Left lung (tissue), 10 donors: ENCODE measurements around the gene ARG1. TPM values are rescaled to one million over a fixed set of nuclear protein-coding genes. Genes with fewer than 3 reads are reported as not detected.
A peak's percentile ranks its signal among the peaks of the same experiment; 100 is the strongest.

Experiments used
- ATAC-seq: fragments of 200-7000 bp; cut with Tn5 transposase; one replicate; pipeline ENCODE4 v1.9.1; 2020; ENCODE audit warnings: moderate library complexity
- DNase-seq, 4 donors: peaks; one replicate each; pipeline ENCODE4 v3.0.0-alpha.2; 2013 to 2020
- H3K27ac ChIP-seq, 2 donors: fragments of 200-600 bp; sonication (generic) in 1 of 2; one replicate each; pipeline versions ENCODE4 v1.5.0 to v1.8.0; 2020 to 2021
- H3K27me3 ChIP-seq, 2 donors: fragments of 200-600 bp; sonication (generic) in 1 of 2; one replicate each; pipeline versions ENCODE4 v1.5.0 to v1.8.0; 2020 to 2021
- H3K36me3 ChIP-seq, 2 donors: fragments of 200-600 bp; sonication (generic) in 1 of 2; one replicate each; pipeline versions ENCODE4 v1.5.0 to v1.8.0; 2020 to 2021
- H3K4me1 ChIP-seq, 2 donors: fragments of 200-600 bp; one replicate each; pipeline ENCODE4 v1.8.0; 2021
- H3K4me3 ChIP-seq, 2 donors: fragments of 200-600 bp; sonication (generic) in 1 of 2; one replicate each; pipeline versions ENCODE4 v1.5.0 to v1.8.0; 2020 to 2021; ENCODE audit warnings: mild to moderate bottlenecking in 1 of 2
- H3K9me3 ChIP-seq, 2 donors: fragments of 200-600 bp; sonication (generic) in 1 of 2; one replicate each; pipeline versions ENCODE4 v1.5.0 to v1.8.0; 2020 to 2021
- intact Hi-C, 2 donors: fragments of 100-400 bp; cut with DNase I; formaldehyde crosslinking; loops; one replicate each; pipeline versions ENCODE4 v1.11.2 to v1.14.2; 2022
- polyA plus RNA-seq, 6 donors: library from polyadenylated mRNA; unstranded; fragments of 120-200 nt; gene quantifications; one replicate each; pipeline ENCODE4 v1.2.1, GENCODE V29; 2013; ENCODE audit not compliant: insufficient read length in 6 of 6
- total RNA-seq, 2 donors: library from RNA; stranded (reverse); fragmentation: NEBNext Ultra II Directional; extraction: Animal tissue kit (Norgen Biotek cat#: 25700); gene quantifications; one replicate each; pipeline ENCODE4 v1.2.1, GENCODE V29; 2021
- TF ChIP-seq, protein P1 (sequence below), 2 donors: fragments of 200-600 bp; sonication (generic) in 1 of 2; IDR thresholded peaks; one replicate each; pipeline versions ENCODE4 v1.5.0 to v1.8.0; 2021; ENCODE audit warnings: antibody characterized with exemption in 2 of 2
- donor health status: DM: no; HTN: yes; CAD: no.
- donor health status: DM: no; HTN: no; CAD: no.

ARG1 gene
- total and polyA plus RNA-seq, 8 donors: 0.32 to 5.8 (median 1.4) TPM

DNA sequence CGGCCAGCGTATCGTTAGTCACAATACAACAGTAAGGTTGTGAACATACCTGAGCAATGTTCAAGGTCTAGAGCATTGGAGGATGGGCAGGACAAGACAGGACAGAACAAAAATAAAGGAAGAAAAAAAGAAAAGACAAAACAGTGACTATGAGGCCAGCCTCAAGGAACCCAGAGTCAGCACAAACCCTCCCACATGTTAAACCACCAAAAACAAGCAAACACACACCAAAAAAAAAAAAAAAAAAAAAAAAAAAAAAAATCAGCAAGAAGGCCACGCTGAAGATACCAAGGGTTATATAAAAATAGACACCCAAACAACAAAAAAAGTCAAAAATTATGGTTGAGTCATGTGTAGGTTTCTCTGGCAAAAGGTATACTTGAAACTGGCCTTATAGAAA, 42.2 kb downstream of the ARG1 start:
- intact Hi-C loops: no loop called here
- Histone ChIP-seq H3K36me3 (peaks cover 0 to 92% of the 10 kb centered on the region in 2 donors), H3K27me3 (no peaks in the 10 kb centered on the region), H3K4me3 (no peak overlapping the region), H3K9me3 (no peaks in the 10 kb centered on the region), H3K27ac (no peak overlapping the region), H3K4me1 (no peaks in the 10 kb centered on the region)
- no peak for ATAC-seq
- TF ChIP-seq, protein P1, sequence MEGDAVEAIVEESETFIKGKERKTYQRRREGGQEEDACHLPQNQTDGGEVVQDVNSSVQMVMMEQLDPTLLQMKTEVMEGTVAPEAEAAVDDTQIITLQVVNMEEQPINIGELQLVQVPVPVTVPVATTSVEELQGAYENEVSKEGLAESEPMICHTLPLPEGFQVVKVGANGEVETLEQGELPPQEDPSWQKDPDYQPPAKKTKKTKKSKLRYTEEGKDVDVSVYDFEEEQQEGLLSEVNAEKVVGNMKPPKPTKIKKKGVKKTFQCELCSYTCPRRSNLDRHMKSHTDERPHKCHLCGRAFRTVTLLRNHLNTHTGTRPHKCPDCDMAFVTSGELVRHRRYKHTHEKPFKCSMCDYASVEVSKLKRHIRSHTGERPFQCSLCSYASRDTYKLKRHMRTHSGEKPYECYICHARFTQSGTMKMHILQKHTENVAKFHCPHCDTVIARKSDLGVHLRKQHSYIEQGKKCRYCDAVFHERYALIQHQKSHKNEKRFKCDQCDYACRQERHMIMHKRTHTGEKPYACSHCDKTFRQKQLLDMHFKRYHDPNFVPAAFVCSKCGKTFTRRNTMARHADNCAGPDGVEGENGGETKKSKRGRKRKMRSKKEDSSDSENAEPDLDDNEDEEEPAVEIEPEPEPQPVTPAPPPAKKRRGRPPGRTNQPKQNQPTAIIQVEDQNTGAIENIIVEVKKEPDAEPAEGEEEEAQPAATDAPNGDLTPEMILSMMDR (IDR thresholded peaks at IDR 0.05): no peak
- DNase-seq: no peak

DNA sequence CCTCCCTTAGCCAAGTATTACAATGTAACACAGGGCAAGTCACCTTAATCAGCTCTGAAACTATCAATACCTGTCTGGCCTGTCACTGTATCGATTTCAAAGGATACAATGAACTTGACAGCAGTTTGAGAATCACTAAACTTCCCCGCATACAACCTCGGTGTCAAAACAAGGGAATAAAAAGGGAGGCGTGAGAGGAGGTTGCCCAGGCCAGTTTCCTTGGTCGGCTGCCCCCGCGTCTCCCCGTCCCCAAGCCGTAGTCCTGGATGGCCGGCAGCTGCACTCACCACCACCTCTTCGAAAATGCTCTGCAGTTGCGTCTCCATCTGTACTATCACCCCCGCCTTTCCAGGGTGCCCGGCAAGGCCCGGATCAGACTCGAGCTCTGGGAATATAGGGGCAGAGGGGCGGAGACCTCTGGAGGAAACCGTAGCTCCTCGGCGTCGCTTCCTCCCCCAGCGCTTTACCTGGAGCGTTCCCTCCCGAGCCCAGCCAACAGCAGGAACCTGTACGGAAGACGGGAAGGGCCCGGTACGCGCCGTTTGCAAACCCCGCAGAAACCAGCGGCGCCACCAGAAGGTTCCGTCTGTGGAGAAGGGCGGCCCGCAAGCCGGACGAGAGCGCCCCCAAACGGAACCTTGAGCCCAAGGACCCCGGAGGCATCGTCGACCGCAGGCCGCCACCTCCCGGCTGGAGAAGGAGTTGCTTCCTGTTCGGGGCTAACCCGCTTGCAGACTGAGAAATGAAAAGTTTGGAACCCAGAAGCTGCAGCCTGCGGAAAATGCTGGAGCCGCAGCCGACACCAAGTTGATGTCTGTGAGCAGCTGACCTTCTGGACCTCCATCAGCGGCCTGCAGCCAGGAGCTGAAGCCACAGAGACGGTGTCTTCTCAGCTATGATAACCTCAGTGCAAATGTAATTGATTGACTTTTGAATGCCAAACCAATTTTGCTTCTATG, 55.0 kb downstream of the ARG1 start, which contains the start of gene MED23:
MED23 (minus strand) TSS at position 519 of the 959 bp plus-strand sequence; CDS start at position 326, 193 bp downstream.
- H3K4me3 ChIP-seq: peak within 1 kb of the TSS; percentile 84 to 85
- TF ChIP-seq, protein P1 (IDR thresholded peaks at IDR 0.05): peak; percentile 90 to 91
- peak within 1 kb of the TSS; percentile 78 to 82 for H3K27ac ChIP-seq
- ATAC-seq (peak; percentile 99), DNase-seq (peak; percentile 93 to 98 (median 94))
- peaks cover 7 to 19% of the 10 kb centered on the region in 2 donors for H3K4me1 ChIP-seq
- H3K27me3 ChIP-seq: no peaks in the 10 kb centered on the region
- no peaks in the 10 kb centered on the region for H3K9me3 ChIP-seq
- H3K36me3 ChIP-seq: peaks cover 0 to 31% of the 10 kb centered on the region in 2 donors
- intact Hi-C loops: no loop called here

DNA sequence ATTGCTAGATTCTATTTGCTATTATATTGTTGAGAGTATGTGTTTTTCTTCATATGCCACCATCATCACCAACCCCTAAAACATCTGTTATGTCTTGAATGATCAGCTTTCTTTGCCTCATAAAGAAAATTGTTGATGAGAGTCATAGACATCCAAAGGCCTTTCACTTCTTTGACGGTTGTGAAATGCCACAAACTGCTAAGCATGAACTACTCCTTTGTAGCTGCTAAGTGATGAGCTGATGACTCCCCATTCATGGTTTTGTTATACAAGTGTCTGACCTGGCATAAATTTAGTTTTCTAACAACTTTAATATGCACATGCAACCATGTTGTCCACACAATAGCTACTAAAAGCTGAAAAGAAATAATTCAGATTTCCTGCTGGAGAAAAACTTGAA, 55.7 kb downstream of the ARG1 start:
- DNase-seq (no peak), ATAC-seq (no peak)
- Histone ChIP-seq H3K9me3 (no peaks in the 10 kb centered on the region), H3K27me3 (no peaks in the 10 kb centered on the region), H3K36me3 (peaks cover 0 to 24% of the 10 kb centered on the region in 2 donors), H3K27ac (peak overlapping the region in 1 of 2 donors; percentile 82), H3K4me1 (peaks cover 7 to 19% of the 10 kb centered on the region in 2 donors), H3K4me3 (peak overlapping the region; percentile 84 to 85)
- TF ChIP-seq, protein P1 (IDR thresholded peaks at IDR 0.05): no peak
- intact Hi-C loops: no loop called here

DNA sequence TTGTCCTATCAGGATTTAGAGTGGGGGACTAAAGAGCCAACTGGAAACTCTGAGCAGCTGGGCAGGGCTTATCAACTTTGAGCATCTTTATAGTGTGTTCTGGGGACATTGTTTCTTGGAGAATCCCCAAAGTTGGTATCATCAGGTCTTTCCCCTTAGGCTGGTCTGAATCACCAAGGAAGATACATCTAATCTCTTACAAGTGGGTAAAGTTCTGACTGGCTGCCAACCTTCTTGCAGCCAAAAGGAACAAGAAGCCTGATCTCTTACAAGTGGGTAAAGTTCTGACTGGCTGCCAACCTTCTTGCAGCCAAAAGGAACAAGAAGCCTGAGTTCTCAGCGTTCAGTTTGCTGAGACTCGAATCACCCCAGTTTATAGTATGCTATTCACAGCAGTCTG, 56.6 kb downstream of the ARG1 start:
- DNase-seq (no peak), ATAC-seq (no peak)
- H3K4me1 ChIP-seq: peaks cover 7 to 19% of the 10 kb centered on the region in 2 donors

More for the DNA sequence above, 56.6 kb downstream of the ARG1 start:
- peak overlapping the region; percentile 39 to 42 for H3K27ac ChIP-seq
- H3K36me3 ChIP-seq: peaks cover 0 to 14% of the 10 kb centered on the region in 2 donors
- H3K4me3 ChIP-seq: no peak overlapping the region
- H3K27me3 ChIP-seq: no peaks in the 10 kb centered on the region
- TF ChIP-seq, protein P1 (IDR thresholded peaks at IDR 0.05): no peak
- intact Hi-C loops: no loop called here
- H3K9me3 ChIP-seq: no peaks in the 10 kb centered on the region
